Endothelial cell of umbilical vein (primary cell): ENCODE measurements around the gene ITGA3. TPM values are rescaled to one million over a fixed set of nuclear protein-coding genes. Genes with fewer than 3 reads are reported as not detected.

Experiments
- BruUV-seq: library from RNA; stranded (reverse); fragments of 400-500 nt; replicated peaks from 2 replicates; lab custom pipeline; 2021; lab: Mats Ljungman, UMichigan
- CTCF ChIA-PET: fragments of 300-600, 350-600 bp; sonication (Branson Sonifier 250); formaldehyde crosslinking; loops from one replicate; lab custom pipeline; 2021; ENCODE audit warnings: antibody characterized with exemption, inconsistent platforms; lab: Charles Lee
- POLR2A ChIA-PET: fragments of 300-600, 350-600 bp; sonication (Branson Sonifier 250); formaldehyde crosslinking; loops from one replicate; lab custom pipeline; 2021; ENCODE audit warnings: antibody characterized with exemption, inconsistent platforms; lab: Charles Lee
- DNase-seq: peaks from one replicate; pipeline ENCODE4 v3.0.0-alpha.2; 2011; ENCODE audit warnings: low read depth, low spot score
- FAIRE-seq: peaks from 2 replicates; lab custom pipeline; 2011; peaks lifted over from hg19 to GRCh38; lab: Jason Lieb, UNC
- H2AFZ ChIP-seq: 2 replicates; pipeline ENCODE4 v1.6.0; 2012; ENCODE audit warnings: low read depth, low read length, control low read depth, inconsistent platforms
- H3K27ac ChIP-seq: 2 replicates; pipeline ENCODE4 v1.5.1; 2011; ENCODE audit warnings: low read depth, mild to moderate bottlenecking, control low read depth, low read length, moderate library complexity; ENCODE audit not compliant: insufficient read depth
- H3K27me3 ChIP-seq, 2 experiments: 2 replicates each; pipeline versions ENCODE4 v1.6.0 to v1.6.1; 2011; ENCODE audit warnings: low read length in 2 of 2, mixed read lengths in 1 of 2; ENCODE audit not compliant: control insufficient read depth in 2 of 2, insufficient read depth in 2 of 2
- H3K36me3 ChIP-seq, 2 experiments: 2 replicates in 1 of 2; 3 replicates in 1 of 2; pipeline ENCODE4 v1.5.1; 2011; ENCODE audit warnings: low read length in 2 of 2, mild to moderate bottlenecking in 1 of 2, moderate library complexity in 1 of 2; ENCODE audit not compliant: control insufficient read depth in 2 of 2, insufficient read depth in 2 of 2; ENCODE audit errors: extremely low read depth in 1 of 2
- H3K4me1 ChIP-seq: 3 replicates; pipeline ENCODE4 v1.5.1; 2011; ENCODE audit warnings: mild to moderate bottlenecking, low read length; ENCODE audit not compliant: control insufficient read depth, insufficient read depth; ENCODE audit errors: extremely low read depth
- H3K4me2 ChIP-seq: 2 replicates; pipeline ENCODE4 v1.6.1; 2011; ENCODE audit warnings: low read length, control low read depth, mixed read lengths; ENCODE audit not compliant: insufficient read depth
- H3K4me3 ChIP-seq, 3 experiments: fragments of 200-600 bp in 1 of 3; sonication (generic), shearing (Covaris generic) in 1 of 3; replicated peaks in 1 of 3; 2 replicates each; pipeline ENCODE4 v1.5.1; 2011 to 2016; ENCODE audit warnings: control low read depth in 3 of 3, low read length in 3 of 3, mild to moderate bottlenecking in 2 of 3, inconsistent platforms in 1 of 3, low read depth in 1 of 3, moderate library complexity in 1 of 3; ENCODE audit not compliant: insufficient read depth in 1 of 3
- H3K79me2 ChIP-seq: 2 replicates; pipeline ENCODE4 v1.6.0; 2012; ENCODE audit warnings: low read length, inconsistent platforms; ENCODE audit not compliant: control insufficient read depth, insufficient read depth
- H3K9ac ChIP-seq: replicated peaks from 2 replicates; pipeline ENCODE3; 2011; ENCODE audit warnings: low read length, control low read depth; ENCODE audit not compliant: insufficient read depth; ENCODE audit errors: extremely low read depth
- H3K9me1 ChIP-seq: replicated peaks from 3 replicates; pipeline ENCODE4 v1.6.0; 2011; ENCODE audit warnings: mild to moderate bottlenecking, low read length; ENCODE audit not compliant: control insufficient read depth, insufficient read depth; ENCODE audit errors: extremely low read depth
- H3K9me3 ChIP-seq: replicated peaks from 2 replicates; pipeline ENCODE4 v1.5.1; 2012; ENCODE audit warnings: low read length, inconsistent platforms; ENCODE audit not compliant: control insufficient read depth, insufficient read depth
- H4K20me1 ChIP-seq: replicated peaks from 2 replicates; pipeline ENCODE3; 2011; ENCODE audit warnings: mild to moderate bottlenecking, low read length; ENCODE audit not compliant: control insufficient read depth, insufficient read depth; ENCODE audit errors: extremely low read depth
- CTCF ChIP-seq, 2 donors: IDR thresholded peaks; 1 replicate in 1 of 2; 2 replicates in 1 of 2; pipeline ENCODE4 v1.5.1; 2011; ENCODE audit warnings: low read length in 2 of 2, mild to moderate bottlenecking in 2 of 2, moderate library complexity in 2 of 2, control low read depth in 1 of 2, inconsistent platforms in 1 of 2, low read depth in 1 of 2; ENCODE audit not compliant: insufficient read depth in 1 of 2; ENCODE audit errors: extremely low read depth in 1 of 2
- EZH2 ChIP-seq: IDR thresholded peaks from 2 replicates; pipeline ENCODE4 v1.6.1; 2012; ENCODE audit warnings: borderline replicate concordance, low read depth, mild to moderate bottlenecking, moderate library complexity, low read length, inconsistent platforms; ENCODE audit not compliant: severe bottlenecking
- FOS ChIP-seq: IDR thresholded peaks from 2 replicates; pipeline ENCODE4 v1.6.1; 2011; ENCODE audit warnings: mild to moderate bottlenecking, low read length, moderate library complexity, borderline replicate concordance; ENCODE audit not compliant: insufficient read depth
- GATA2 ChIP-seq: IDR thresholded peaks from 2 replicates; pipeline ENCODE4 v1.7.0; 2011; ENCODE audit warnings: low read depth, mild to moderate bottlenecking, moderate library complexity, mixed read lengths, low read length; ENCODE audit not compliant: insufficient read length, insufficient read depth
- JUN ChIP-seq: IDR thresholded peaks from 2 replicates; pipeline ENCODE4 v1.6.1; 2011; ENCODE audit warnings: borderline replicate concordance, low read depth; ENCODE audit not compliant: insufficient read length, insufficient read depth
- MAX ChIP-seq: IDR thresholded peaks from 2 replicates; pipeline ENCODE4 v1.6.1; 2011; ENCODE audit not compliant: insufficient read depth, insufficient read length
- MYC ChIP-seq: IDR thresholded peaks from one replicate; pipeline ENCODE4 v1.6.1; 2011; ENCODE audit warnings: mild to moderate bottlenecking, low read depth, low read length
- POLR2A ChIP-seq: IDR thresholded peaks from 2 replicates; pipeline ENCODE4 v1.6.1; 2012; ENCODE audit warnings: low read depth, mild to moderate bottlenecking, control low read depth, low read length
- POLR2AphosphoS5 ChIP-seq: IDR thresholded peaks from 2 replicates; pipeline ENCODE4 v1.6.1; 2012; ENCODE audit warnings: low read depth, mild to moderate bottlenecking, control low read depth, low read length, moderate library complexity; ENCODE audit not compliant: insufficient read depth
- dilution Hi-C: fragments of 300-500 bp; cut with MboI; formaldehyde crosslinking; loops from one replicate; pipeline ENCODE4 v1.15.0; 2019; ENCODE audit warnings: low sequenced_read_pairs; ENCODE audit not compliant: extremely low pct_ligation_motif_present
- intact Hi-C: fragments of 100-400 bp; cut with micrococcal nuclease; formaldehyde crosslinking; loops from one replicate; pipeline ENCODE4 v1.10.0; 2022
- polyA plus RNA-seq, 4 experiments: library from polyadenylated mRNA; depleted of rRNA in 3 of 4; stranded (reverse) in 3 of 4; unstranded in 1 of 4; fragments of >200 nt; gene quantifications; 2 replicates each; pipeline versions ENCODE4 v1.2.1 to v1.2.3, GENCODE V29; 2011 to 2012; ENCODE audit warnings: missing spikeins in 1 of 4
- total RNA-seq: library from RNA; stranded (reverse); gene quantifications from 2 replicates; pipeline ENCODE4 v1.2.3, GENCODE V29; 2021

ITGA3 gene
- total and polyA plus RNA-seq, 2 donors (not counting 3 experiments of a cell fraction or from before 2014, with no cell fraction given): 92.7 to 112 TPM

GRCh38 chr17:50014471-50015088 lies 41.3 kb upstream of the ITGA3 start:
- Histone ChIP-seq H3K79me2 (no peaks in the 10 kb centered on the region), H3K27me3 (peaks cover 9 to 19% of the 10 kb centered on the region in 2 experiments), H3K9me1 (no peaks in the 10 kb centered on the region), H3K4me2 (no peak overlapping the region), H4K20me1 (no peaks in the 10 kb centered on the region), H3K4me1 (no peaks in the 10 kb centered on the region), H3K36me3 (no peaks in the 10 kb centered on the region), H3K9ac (no peak overlapping the region), H3K4me3 (no peak overlapping the region), H3K27ac (no peak overlapping the region), H3K9me3 (no peaks in the 10 kb centered on the region), H2AFZ (no peak overlapping the region)
- TF ChIP-seq CTCF (IDR thresholded peaks at IDR 0.05; ENCODE audit: extremely low read depth in 1 of 2, insufficient read depth in 1 of 2, low read depth in 1 of 2, low read length in 2 of 2): no peak
- TF ChIP-seq FOS: no peak
- TF ChIP-seq JUN: no peak
- TF ChIP-seq EZH2: no peak
- TF ChIP-seq MAX: no peak
- no peak for TF ChIP-seq POLR2AphosphoS5
- TF ChIP-seq POLR2A: no peak
- no peak for TF ChIP-seq MYC
- TF ChIP-seq GATA2: no peak
- CTCF ChIA-PET: no interaction called here
- intact Hi-C loops (no loop called here), dilution Hi-C loops (no loop called here)
- FAIRE-seq: no peak
- POLR2A ChIA-PET: interaction anchor here (0.6 kb wide), 1 partner anchor 120 kb away, joined by 4 read pairs; no protein-coding TSS in a partner anchor
- BruUV-seq: no TSS peak
- no peak for DNase-seq
